ENCODE results near the gene ZNF682.
"Not testable (repeated sequence)": the region's sequence is repeated elsewhere in the genome, so short reads cannot be mapped to it uniquely, and the experiment has no call there.

Gene ZNF682

GRCh38 chr19:19997656-19998268, 41.5 kb downstream of the ZNF682 start:
- DNase-seq (ENCODE audit: low read depth) = peak; percentile 37

GRCh38 chr19:19966862-19967261, 72.4 kb downstream of the ZNF682 start:
- DNase-seq (ENCODE audit: low read depth) = no peak

- not testable (repeated sequence) for DNase-seq (ENCODE audit: low read depth)
Observed at GRCh38 chr19:19966126-19966525, 73.2 kb downstream of the ZNF682 start.

GRCh38 chr19:19964416-19964815, 74.9 kb downstream of the ZNF682 start:
- no peak for DNase-seq (ENCODE audit: low read depth)

- DNase-seq (ENCODE audit: low read depth) = peak; percentile 39
Observed at GRCh38 chr19:19959151-19959799, 80.0 kb downstream of the ZNF682 start.

GRCh38 chr19:19957766-19958165, 81.5 kb downstream of the ZNF682 start:
- DNase-seq (ENCODE audit: low read depth) = not testable (repeated sequence)

- no peak for DNase-seq (ENCODE audit: low read depth)
Observed at GRCh38 chr19:19956434-19957075, 82.8 kb downstream of the ZNF682 start.

- DNase-seq (ENCODE audit: low read depth) = no peak
Observed at GRCh38 chr19:19955208-19955607, 84.1 kb downstream of the ZNF682 start.
